Measurements from ENCODE around the gene KIF26B.

The KIF26B gene

GRCh38 chr1:245615001-245615400, 460.2 kb downstream of the KIF26B start:
- TF ChIP-seq CTCF (IDR thresholded peaks at IDR 0.05), result no peak

- TF ChIP-seq CTCF (IDR thresholded peaks at IDR 0.05), result no peak
These were observed 466.8 kb downstream of the KIF26B start for GRCh38 chr1:245621589-245621988.

- TF ChIP-seq CTCF (IDR thresholded peaks at IDR 0.05), result no peak
These were observed 467.7 kb downstream of the KIF26B start for GRCh38 chr1:245622332-245623014.

GRCh38 chr1:245641384-245641783, 486.6 kb downstream of the KIF26B start:
- no peak for TF ChIP-seq CTCF (IDR thresholded peaks at IDR 0.05)

GRCh38 chr1:245645406-245645805, 490.6 kb downstream of the KIF26B start:
- no peak for TF ChIP-seq CTCF (IDR thresholded peaks at IDR 0.05)

- no peak for TF ChIP-seq CTCF (IDR thresholded peaks at IDR 0.05)
These were observed 491.1 kb downstream of the KIF26B start for GRCh38 chr1:245645894-245646293.

- TF ChIP-seq CTCF (IDR thresholded peaks at IDR 0.05), result no peak
These were observed 494.2 kb downstream of the KIF26B start for GRCh38 chr1:245648749-245649522.
